GM21447 (cell line): ENCODE measurements around the gene SLC35B3.
A peak's percentile ranks its signal among the peaks of the same experiment; 100 is the strongest.
"Not testable (repeated sequence)": the region's sequence is repeated elsewhere in the genome, so short reads cannot be mapped to it uniquely, and the experiment has no call there.

Source experiments
- ATAC-seq: cut with Tn5 transposase; IDR thresholded peaks from one replicate; pipeline ENCODE4 v1.9.1; 2021; ENCODE audit not compliant: unreplicated experiment

SLC35B3 gene

GRCh38 chr6:8435093-8435844, at the start of gene SLC35B3:
Gene SLC35B3, minus strand, starts transcription at chr6:8435545.
- peak; percentile 93 for ATAC-seq

DNA sequence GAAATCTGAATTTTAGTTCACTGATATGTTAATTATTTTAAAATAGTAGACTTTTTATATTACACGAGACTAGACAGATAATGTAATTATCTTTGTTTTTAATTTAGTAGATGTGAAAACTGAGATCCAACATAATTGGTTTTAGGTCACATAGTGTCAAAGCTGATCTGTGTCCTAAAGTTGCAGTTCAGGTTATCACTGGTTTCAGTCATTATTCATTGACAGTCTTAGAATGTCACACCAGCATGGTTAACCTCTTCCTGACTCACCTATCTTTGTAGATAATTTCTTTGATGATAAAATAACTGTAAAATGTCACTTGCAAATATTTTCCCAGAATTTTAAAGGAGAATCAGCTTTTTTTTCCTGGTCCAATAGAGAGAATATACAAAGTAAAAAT, 48.3 kb upstream of the SLC35B3 start:
- ATAC-seq = no peak

- no peak for ATAC-seq
Observed at GRCh38 chr6:8481727-8482126, 46.4 kb upstream of the SLC35B3 start.

GRCh38 chr6:8478418-8478817, 43.1 kb upstream of the SLC35B3 start:
- no peak for ATAC-seq

DNA sequence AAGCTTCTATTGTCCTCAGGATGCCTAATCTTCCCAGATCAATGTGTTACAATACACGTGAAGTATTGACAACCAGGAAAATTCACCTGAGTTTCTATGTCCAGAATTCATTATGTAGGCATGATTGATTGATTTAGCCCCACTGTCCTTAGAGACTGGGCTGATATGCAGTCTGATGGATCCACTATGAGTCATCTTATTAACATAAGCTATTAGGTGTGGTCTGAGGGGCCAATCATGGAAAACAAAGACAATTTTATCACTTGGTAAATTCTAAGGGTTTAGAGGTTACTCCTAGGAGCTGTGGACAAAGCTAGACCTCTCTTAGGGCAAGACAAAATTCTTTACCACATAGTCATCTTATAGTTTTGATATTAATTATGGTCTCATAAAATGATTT, 41.3 kb upstream of the SLC35B3 start:
- no peak for ATAC-seq

- ATAC-seq = no peak
Observed at GRCh38 chr6:8468552-8469356, 33.4 kb upstream of the SLC35B3 start.

DNA sequence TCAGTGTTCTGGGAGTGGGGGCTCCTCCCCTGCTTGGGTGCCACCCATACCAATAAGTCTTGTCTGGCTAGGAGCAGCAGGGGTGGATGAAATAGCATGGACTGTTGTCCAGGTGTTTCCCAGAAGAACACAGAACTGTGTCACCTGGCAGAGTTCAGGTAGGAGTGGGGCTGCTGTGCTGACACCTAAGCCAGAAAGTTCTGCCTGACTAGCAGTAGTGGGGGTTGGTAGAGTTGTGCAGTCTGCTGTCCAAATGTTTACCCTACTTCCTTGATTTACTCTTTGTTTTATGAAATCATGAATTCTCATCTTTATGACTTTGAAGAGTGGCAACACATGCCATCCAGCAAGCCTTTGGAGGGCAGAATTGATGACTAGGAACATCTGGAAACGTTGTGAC, 27.3 kb upstream of the SLC35B3 start:
- no peak for ATAC-seq

DNA sequence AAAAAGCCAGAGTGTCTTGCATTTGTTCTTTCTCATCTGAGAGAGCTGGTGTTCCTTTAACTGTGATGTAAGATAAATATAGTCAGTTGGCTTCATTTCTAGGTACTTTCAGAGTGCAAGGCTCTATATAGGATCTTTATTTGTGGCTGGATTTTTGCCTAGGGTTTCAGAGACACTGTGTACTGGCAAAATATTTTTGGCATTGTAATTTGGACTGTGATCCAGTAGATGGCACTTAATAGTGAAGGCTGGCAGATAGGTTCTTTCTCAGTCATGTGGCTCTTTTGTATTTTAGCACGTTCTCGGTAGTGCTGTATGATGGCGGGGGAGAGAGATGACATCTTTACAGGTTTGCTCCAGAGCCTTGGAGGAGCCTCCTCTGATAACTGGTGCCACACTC, 26.8 kb upstream of the SLC35B3 start:
- ATAC-seq = no peak

DNA sequence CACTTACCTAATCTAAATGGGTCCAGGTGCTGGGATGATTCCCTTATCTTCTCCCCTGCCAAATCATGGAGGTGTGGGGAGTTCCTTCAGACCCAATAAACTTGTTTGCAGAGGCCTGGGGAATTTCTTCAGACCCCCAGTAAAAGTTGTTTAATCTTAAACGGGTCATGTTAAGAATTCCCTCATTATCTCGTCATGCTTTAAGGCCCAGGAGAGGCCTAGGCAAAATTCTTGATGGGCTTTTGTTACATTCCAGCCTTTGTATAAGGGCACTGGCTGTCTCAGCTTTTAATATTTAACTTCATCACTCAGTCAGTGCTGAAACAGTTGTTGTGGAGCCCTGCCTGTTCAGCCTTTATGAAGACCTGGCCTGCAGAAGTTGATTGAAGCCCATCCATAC, 11.0 kb upstream of the SLC35B3 start:
- no peak for ATAC-seq

- ATAC-seq = not testable (repeated sequence)
Observed at GRCh38 chr6:8445930-8446329, 10.6 kb upstream of the SLC35B3 start.

GRCh38 chr6:8442150-8442549, 6.8 kb upstream of the SLC35B3 start:
- no peak for ATAC-seq

GRCh38 chr6:8441452-8441851, 6.1 kb upstream of the SLC35B3 start:
- no peak for ATAC-seq

- no peak for ATAC-seq
Observed at GRCh38 chr6:8439601-8440268, 4.4 kb upstream of the SLC35B3 start.

DNA sequence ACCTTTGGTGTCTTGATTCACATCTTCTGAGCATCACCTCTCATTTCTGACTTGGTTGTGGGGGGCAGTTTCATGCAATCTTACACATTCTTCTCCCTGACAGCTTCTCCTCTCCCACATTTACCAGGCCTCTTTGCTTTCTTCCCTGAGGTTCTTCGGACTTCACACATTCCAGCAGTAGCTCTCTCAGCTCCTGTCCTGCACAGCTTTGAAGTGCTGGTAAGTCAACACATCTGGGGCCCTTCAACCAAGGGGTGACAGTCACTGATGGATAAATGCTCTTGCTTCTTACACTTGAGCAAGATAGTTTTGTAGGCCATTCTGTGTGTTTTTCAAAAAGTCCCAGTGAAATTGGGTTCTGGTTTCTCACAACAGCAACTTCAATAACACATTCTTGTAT, 2.5 kb upstream of the SLC35B3 start:
- ATAC-seq = no peak

DNA sequence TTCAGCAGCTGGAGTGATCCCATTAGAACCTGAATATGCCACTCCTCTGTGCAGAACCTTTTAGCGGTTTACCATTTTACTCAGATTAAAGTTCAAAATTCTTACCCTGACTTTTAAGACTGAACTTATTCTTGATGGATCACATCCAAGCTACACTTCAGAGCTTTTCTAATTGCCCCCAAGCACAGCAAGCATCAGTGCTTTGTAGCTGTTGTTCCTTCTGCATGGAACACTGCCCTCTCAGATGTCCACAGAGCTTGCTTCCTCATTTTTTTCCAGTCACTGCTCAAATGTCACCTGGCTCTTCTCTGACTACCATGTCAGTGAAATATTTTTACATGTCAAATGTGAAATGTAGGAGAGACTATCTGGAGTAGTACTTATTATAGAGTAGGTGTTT, 1.6 kb upstream of the SLC35B3 start:
- ATAC-seq = no peak

- ATAC-seq = no peak
Observed at GRCh38 chr6:8435845-8436168, 462 bp upstream of the SLC35B3 start.

DNA sequence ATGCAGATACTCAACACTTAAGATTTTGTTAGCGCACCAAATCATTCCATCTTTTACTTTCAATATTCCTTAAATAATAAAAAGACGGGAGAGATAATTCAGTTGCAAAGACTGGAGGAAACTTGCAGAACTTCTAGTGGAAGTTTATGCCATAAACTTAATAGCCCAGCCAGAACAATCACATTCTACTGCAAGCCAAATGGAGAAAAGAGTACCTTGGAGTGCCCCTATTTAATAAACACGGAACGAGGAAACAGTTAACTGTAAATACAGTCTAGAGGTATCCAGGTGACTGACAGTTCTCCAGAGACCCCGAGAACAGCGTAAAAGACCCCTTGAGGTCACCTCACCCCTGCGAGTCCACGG, 635 bp downstream of the SLC35B3 start:
- no peak for ATAC-seq

DNA sequence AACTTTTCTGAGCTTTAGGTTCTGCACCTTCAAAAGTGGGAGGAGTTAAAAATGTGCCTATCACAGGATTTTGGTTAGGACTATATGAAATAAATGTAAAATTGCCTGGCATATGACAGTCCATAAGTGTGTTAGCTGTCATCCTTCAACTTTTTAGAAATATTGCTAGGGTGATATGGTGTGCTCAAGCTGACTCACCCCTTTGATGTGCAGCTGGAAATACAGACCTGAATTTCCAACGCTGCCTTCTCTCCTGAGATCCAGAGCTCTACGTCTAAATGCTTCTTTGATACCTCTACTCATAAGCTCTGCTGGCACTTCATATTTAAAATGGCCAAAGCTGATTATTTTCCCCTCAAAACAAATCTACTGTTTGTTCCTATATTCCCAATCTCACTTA, 2.7 kb downstream of the SLC35B3 start:
- ATAC-seq = no peak

DNA sequence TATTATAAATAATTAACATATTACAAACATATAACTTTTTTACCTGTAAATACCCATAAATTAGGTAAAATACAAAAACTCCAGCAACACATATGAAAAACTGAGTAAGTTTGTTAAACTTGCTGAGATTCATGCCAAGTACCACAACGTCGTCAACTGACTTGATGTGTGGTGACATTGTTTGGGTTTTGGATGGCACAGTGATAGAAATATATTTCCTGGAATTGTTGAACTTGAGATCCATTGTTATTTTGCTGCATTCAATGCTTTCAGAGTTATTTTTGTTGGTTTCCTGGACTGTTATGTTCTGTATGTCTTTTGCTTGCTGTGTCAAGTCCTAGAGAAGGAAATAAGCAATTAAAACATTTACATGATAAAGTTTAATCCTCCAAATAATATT, 5.5 kb downstream of the SLC35B3 start:
- no peak for ATAC-seq

GRCh38 chr6:8426544-8426943, 8.8 kb downstream of the SLC35B3 start:
- not testable (repeated sequence) for ATAC-seq

GRCh38 chr6:8420031-8420588, 15.2 kb downstream of the SLC35B3 start:
- no peak for ATAC-seq

GRCh38 chr6:8415913-8416312, 19.4 kb downstream of the SLC35B3 start:
- no peak for ATAC-seq
